SU-DHL-6 (cell line): ENCODE measurements around the gene ADGRD1.

Experiments used
- H2AFZ ChIP-seq: fragments of 200-600 bp; sonication (generic); 2 replicates; pipeline ENCODE4 v1.6.1; 2014; ENCODE audit warnings: low read depth, mild to moderate bottlenecking, moderate library complexity, mixed read lengths, antibody characterized with exemption, low read length; ENCODE audit not compliant: severe bottlenecking
- H3F3A ChIP-seq: fragments of 200-600 bp; shearing (Covaris generic); 2 replicates; pipeline ENCODE4 v1.6.0; 2016; ENCODE audit warnings: antibody characterized with exemption, mild to moderate bottlenecking; ENCODE audit not compliant: insufficient read depth
- H3K27ac ChIP-seq: fragments of 200-600 bp; sonication (generic); 2 replicates; pipeline ENCODE4 v1.5.1; 2016; ENCODE audit warnings: low read depth, mild to moderate bottlenecking, low read length, moderate library complexity, mixed read lengths
- H3K27me3 ChIP-seq: fragments of 200-600 bp; sonication (generic), shearing (Covaris generic); 2 replicates; pipeline ENCODE4 v1.6.0; 2014; ENCODE audit warnings: mild to moderate bottlenecking, low read length
- H3K36me3 ChIP-seq: fragments of 200-600 bp; sonication (generic); 2 replicates; pipeline ENCODE4 v1.6.1; 2014; ENCODE audit warnings: mild to moderate bottlenecking, low read length, mixed read lengths
- H3K4me2 ChIP-seq: fragments of 300-600, 200-600 bp; shearing (Covaris generic), sonication (generic); 2 replicates; pipeline ENCODE4 v1.6.0; 2014; ENCODE audit warnings: low read length, low read depth, mild to moderate bottlenecking; ENCODE audit not compliant: poor library complexity, severe bottlenecking
- H3K4me3 ChIP-seq: fragments of 200-600 bp; sonication (generic); 2 replicates; pipeline ENCODE4 v1.5.1; 2014; ENCODE audit warnings: antibody characterized with exemption, low read length, mild to moderate bottlenecking, mixed read lengths; ENCODE audit not compliant: insufficient read depth, poor library complexity, severe bottlenecking
- H3K79me2 ChIP-seq: fragments of 200-600 bp; sonication (generic); 2 replicates; pipeline ENCODE4 v1.6.1; 2014; ENCODE audit warnings: mild to moderate bottlenecking, low read length, moderate library complexity; ENCODE audit not compliant: insufficient read depth
- H3K9ac ChIP-seq: fragments of 200-600 bp; sonication (generic); 2 replicates; pipeline ENCODE4 v1.7.0; 2014; ENCODE audit warnings: mild to moderate bottlenecking, low read length
- H3K9me2 ChIP-seq: fragments of 200-600 bp; sonication (generic); replicated peaks from 2 replicates; pipeline ENCODE4 v1.6.1; 2014; ENCODE audit warnings: low read length; ENCODE audit not compliant: insufficient read depth
- H3K9me3 ChIP-seq: fragments of 200-600 bp; sonication (generic); 2 replicates; pipeline ENCODE4 v1.6.1; 2014; ENCODE audit warnings: low read length, mixed read lengths; ENCODE audit not compliant: insufficient read depth
- H4K20me1 ChIP-seq: fragments of 200-600 bp; sonication (generic); 2 replicates; pipeline ENCODE4 v1.6.1; 2014; ENCODE audit warnings: low read depth, mild to moderate bottlenecking, antibody characterized with exemption, low read length, moderate library complexity, mixed read lengths
- EZH2phosphoT487 ChIP-seq: fragments of 200-600 bp; sonication (generic), shearing (Covaris generic); conservative IDR thresholded peaks from 2 replicates; pipeline ENCODE4 v1.6.1; 2018; ENCODE audit warnings: mild to moderate bottlenecking, antibody characterized with exemption, low read length, moderate library complexity, mixed read lengths
- TF ChIP-seq, protein P1 (sequence below): fragments of 200-600 bp; sonication (generic); IDR thresholded peaks from one replicate; pipeline ENCODE4 v1.5.1; 2017; ENCODE audit warnings: antibody characterized with exemption, mild to moderate bottlenecking, low read length, moderate library complexity; ENCODE audit not compliant: insufficient read depth, poor library complexity, severe bottlenecking

ADGRD1 gene

DNA sequence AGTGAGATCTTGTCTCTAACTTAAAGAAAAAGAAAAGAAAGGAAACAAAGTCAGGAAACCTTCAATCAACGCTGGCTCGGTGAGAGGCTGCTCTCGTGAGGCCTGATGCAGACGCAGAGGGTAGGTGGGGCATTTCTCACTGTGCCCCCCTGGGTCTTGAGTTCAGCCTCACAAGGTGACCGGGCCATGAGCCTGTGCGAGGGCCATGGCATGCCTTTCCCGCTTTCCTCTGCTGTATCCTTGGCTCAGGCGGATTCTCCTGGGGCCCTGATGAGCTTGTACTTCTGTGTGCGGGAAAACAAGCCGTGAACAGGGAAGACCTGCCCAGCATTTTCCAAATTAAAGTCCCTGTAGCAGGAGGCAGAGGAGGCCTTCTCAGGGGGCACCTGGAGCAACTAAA is 20.2 kb downstream of the ADGRD1 start:
- no peak overlapping the region for H3K9ac ChIP-seq
- H3K36me3 ChIP-seq: no peaks in the 10 kb centered on the region
- no peak overlapping the region for H2AFZ ChIP-seq
- no peaks in the 10 kb centered on the region for H3K27me3 ChIP-seq
- H3K4me3 ChIP-seq: no peak overlapping the region
- H3K9me3 ChIP-seq: no peaks in the 10 kb centered on the region
- H3K4me2 ChIP-seq: no peak overlapping the region
- H3F3A ChIP-seq: peaks cover 10% of the 10 kb centered on the region
- no peaks in the 10 kb centered on the region for H3K9me2 ChIP-seq
- H3K27ac ChIP-seq: no peak overlapping the region
- TF ChIP-seq EZH2phosphoT487: no peak
- TF ChIP-seq, protein P1, sequence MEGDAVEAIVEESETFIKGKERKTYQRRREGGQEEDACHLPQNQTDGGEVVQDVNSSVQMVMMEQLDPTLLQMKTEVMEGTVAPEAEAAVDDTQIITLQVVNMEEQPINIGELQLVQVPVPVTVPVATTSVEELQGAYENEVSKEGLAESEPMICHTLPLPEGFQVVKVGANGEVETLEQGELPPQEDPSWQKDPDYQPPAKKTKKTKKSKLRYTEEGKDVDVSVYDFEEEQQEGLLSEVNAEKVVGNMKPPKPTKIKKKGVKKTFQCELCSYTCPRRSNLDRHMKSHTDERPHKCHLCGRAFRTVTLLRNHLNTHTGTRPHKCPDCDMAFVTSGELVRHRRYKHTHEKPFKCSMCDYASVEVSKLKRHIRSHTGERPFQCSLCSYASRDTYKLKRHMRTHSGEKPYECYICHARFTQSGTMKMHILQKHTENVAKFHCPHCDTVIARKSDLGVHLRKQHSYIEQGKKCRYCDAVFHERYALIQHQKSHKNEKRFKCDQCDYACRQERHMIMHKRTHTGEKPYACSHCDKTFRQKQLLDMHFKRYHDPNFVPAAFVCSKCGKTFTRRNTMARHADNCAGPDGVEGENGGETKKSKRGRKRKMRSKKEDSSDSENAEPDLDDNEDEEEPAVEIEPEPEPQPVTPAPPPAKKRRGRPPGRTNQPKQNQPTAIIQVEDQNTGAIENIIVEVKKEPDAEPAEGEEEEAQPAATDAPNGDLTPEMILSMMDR: no peak
- no peaks in the 10 kb centered on the region for H3K79me2 ChIP-seq
- H4K20me1 ChIP-seq: no peaks in the 10 kb centered on the region

- Histone ChIP-seq H3K4me2 (no peak overlapping the region), H2AFZ (no peak overlapping the region), H4K20me1 (no peaks in the 10 kb centered on the region), H3K27me3 (no peaks in the 10 kb centered on the region), H3K9me2 (no peaks in the 10 kb centered on the region), H3K36me3 (no peaks in the 10 kb centered on the region), H3K27ac (no peak overlapping the region), H3F3A (peaks cover 17% of the 10 kb centered on the region), H3K4me3 (no peak overlapping the region), H3K9ac (no peak overlapping the region), H3K79me2 (no peaks in the 10 kb centered on the region), H3K9me3 (no peaks in the 10 kb centered on the region)
- TF ChIP-seq, protein P1: no peak
- TF ChIP-seq EZH2phosphoT487: no peak
Measured at GRCh38 chr12:130975116-130975515, 21.4 kb downstream of the ADGRD1 start.

DNA sequence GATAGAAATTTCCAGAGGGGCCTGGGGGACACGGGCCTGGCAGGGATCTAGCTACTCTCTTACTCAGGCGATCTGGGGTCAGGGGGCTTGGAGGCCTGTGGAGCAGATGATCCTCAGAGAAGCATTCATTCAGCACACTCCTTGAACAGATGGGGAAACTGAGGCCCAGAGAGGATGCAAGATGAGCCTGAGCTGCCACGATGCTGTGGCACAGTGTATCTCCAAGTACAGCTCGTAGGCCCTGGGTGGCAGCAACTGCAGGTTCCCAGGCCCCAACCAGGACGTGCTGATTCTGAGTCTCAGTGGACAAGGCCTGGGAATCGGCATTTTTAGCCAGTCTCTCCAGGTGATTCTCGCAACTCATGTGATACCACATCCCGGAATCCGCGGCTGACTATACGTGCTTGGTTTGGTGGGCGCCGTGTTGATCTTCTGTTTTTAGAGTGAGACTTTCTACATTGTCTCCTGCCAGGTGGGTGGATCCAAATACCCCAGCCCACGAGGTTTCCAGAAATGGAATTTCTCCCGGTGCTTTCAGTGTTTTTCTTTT is 22.5 kb downstream of the ADGRD1 start:
- TF ChIP-seq, protein P1: no peak
- no peak for TF ChIP-seq EZH2phosphoT487
- Histone ChIP-seq H3K9me2 (no peaks in the 10 kb centered on the region), H3K36me3 (no peaks in the 10 kb centered on the region), H3K4me2 (no peak overlapping the region), H3K9me3 (no peaks in the 10 kb centered on the region), H3F3A (peaks cover 27% of the 10 kb centered on the region), H3K27me3 (no peaks in the 10 kb centered on the region), H3K27ac (no peak overlapping the region), H4K20me1 (no peaks in the 10 kb centered on the region), H2AFZ (no peak overlapping the region), H3K9ac (no peak overlapping the region), H3K4me3 (no peak overlapping the region), H3K79me2 (no peaks in the 10 kb centered on the region)
